OCI-LY1 (cell line): ENCODE measurements around the gene ZYG11B.

Experiments
- CTCF ChIP-seq: fragments of 200-600 bp; sonication (generic), shearing (Covaris generic); IDR thresholded peaks from 2 replicates; pipeline ENCODE4 v1.5.1; 2017; ENCODE audit warnings: mild to moderate bottlenecking, antibody characterized with exemption, low read length, moderate library complexity, mixed read lengths
- EZH2 ChIP-seq: fragments of 200-600 bp; sonication (generic), shearing (Covaris generic); IDR thresholded peaks from 2 replicates; pipeline ENCODE4 v1.8.0; 2017; ENCODE audit warnings: borderline replicate concordance, mixed run types, mild to moderate bottlenecking, antibody characterized with exemption, low read length, moderate library complexity, mixed read lengths

DNA sequence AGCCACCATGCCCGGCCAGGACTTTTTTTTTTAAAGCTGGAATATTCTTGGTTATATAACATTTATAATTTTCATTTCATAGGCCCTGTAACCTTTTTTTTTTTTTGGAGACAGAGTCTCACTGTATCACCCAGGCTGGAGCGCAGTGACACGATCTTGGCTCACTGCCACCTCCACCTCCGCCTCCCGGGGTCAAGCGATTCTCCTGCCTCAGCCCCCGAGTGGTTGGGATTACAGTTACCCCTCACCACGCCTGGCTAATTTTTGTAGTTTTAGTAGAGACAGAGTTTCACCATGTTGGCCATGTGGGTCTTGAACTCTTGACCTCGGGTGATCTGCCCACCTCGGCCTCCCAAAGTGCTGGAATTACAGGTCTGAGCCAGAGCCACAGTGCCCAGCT lies 12.6 kb downstream of the ZYG11B start:
- no peak for TF ChIP-seq CTCF
- no peak for TF ChIP-seq EZH2
